ENCODE data around the gene CPNE5.
"Not testable (repeated sequence)": the region's sequence is repeated elsewhere in the genome, so short reads cannot be mapped to it uniquely, and the experiment has no call there.

The CPNE5 gene

GRCh38 chr6:36822506-36823269 is 16.6 kb downstream of the CPNE5 start:
- no peak overlapping the region for H3K4me3 ChIP-seq (ENCODE audit: low read length)
- no peak overlapping the region for H3K27ac ChIP-seq (ENCODE audit: low read depth, low read length)
- 81% methylated on average over 19 of the region's 19 CpGs for WGBS
- H3K27me3 ChIP-seq (ENCODE audit: insufficient read depth, low read length): no peaks in the 10 kb centered on the region
- H3K9ac ChIP-seq (ENCODE audit: low read depth, low read length): no peak overlapping the region
- H3K9me3 ChIP-seq (ENCODE audit: insufficient read depth, low read depth, low read length): no peaks in the 10 kb centered on the region
- H3K4me1 ChIP-seq (ENCODE audit: insufficient read depth, low read length): peaks cover 14% of the 10 kb centered on the region; the same call in 1 of the 2 replicates
- H3K36me3 ChIP-seq (ENCODE audit: insufficient read depth, low read length): no peaks in the 10 kb centered on the region

- no peak overlapping the region for H3K27ac ChIP-seq (ENCODE audit: low read depth, low read length)
- H3K4me3 ChIP-seq (ENCODE audit: low read length): no peak overlapping the region
- H3K36me3 ChIP-seq (ENCODE audit: insufficient read depth, low read length): no peaks in the 10 kb centered on the region
- no peaks in the 10 kb centered on the region for H3K9me3 ChIP-seq (ENCODE audit: insufficient read depth, low read depth, low read length)
- H3K9ac ChIP-seq (ENCODE audit: low read depth, low read length): no peak overlapping the region
- no peaks in the 10 kb centered on the region for H3K27me3 ChIP-seq (ENCODE audit: insufficient read depth, low read length)
- peaks cover 16% of the 10 kb centered on the region; the same call in 1 of the 2 replicates for H3K4me1 ChIP-seq (ENCODE audit: insufficient read depth, low read length)
- 84% methylated on average over 14 of the region's 14 CpGs for WGBS
Observed at GRCh38 chr6:36821581-36822335, 17.5 kb downstream of the CPNE5 start.

- no peak overlapping the region for H3K27ac ChIP-seq (ENCODE audit: low read depth, low read length)
- peaks cover 16% of the 10 kb centered on the region; the same call in 1 of the 2 replicates for H3K4me1 ChIP-seq (ENCODE audit: insufficient read depth, low read length)
- H3K27me3 ChIP-seq (ENCODE audit: insufficient read depth, low read length): no peaks in the 10 kb centered on the region
- H3K9me3 ChIP-seq (ENCODE audit: insufficient read depth, low read depth, low read length): no peaks in the 10 kb centered on the region
- 41% methylated on average over 12 of the region's 12 CpGs for WGBS
- no peak overlapping the region for H3K9ac ChIP-seq (ENCODE audit: low read depth, low read length)
- no peaks in the 10 kb centered on the region for H3K36me3 ChIP-seq (ENCODE audit: insufficient read depth, low read length)
- no peak overlapping the region for H3K4me3 ChIP-seq (ENCODE audit: low read length)
Observed at GRCh38 chr6:36820700-36821580, 18.3 kb downstream of the CPNE5 start.

GRCh38 chr6:36818756-36819155 is 20.5 kb downstream of the CPNE5 start:
- no peaks in the 10 kb centered on the region for H3K36me3 ChIP-seq (ENCODE audit: insufficient read depth, low read length)
- no peak overlapping the region for H3K9ac ChIP-seq (ENCODE audit: low read depth, low read length)
- H3K27me3 ChIP-seq (ENCODE audit: insufficient read depth, low read length): no peaks in the 10 kb centered on the region
- peaks cover 16% of the 10 kb centered on the region; the same call in 1 of the 2 replicates for H3K4me1 ChIP-seq (ENCODE audit: insufficient read depth, low read length)
- WGBS: 98% methylated on average over 4 of the region's 4 CpGs
- H3K4me3 ChIP-seq (ENCODE audit: low read length): no peak overlapping the region
- H3K9me3 ChIP-seq (ENCODE audit: insufficient read depth, low read depth, low read length): no peaks in the 10 kb centered on the region
- H3K27ac ChIP-seq (ENCODE audit: low read depth, low read length): no peak overlapping the region

GRCh38 chr6:36817847-36818246 is 21.4 kb downstream of the CPNE5 start:
- Histone ChIP-seq H3K4me3 (ENCODE audit: low read length) (no peak overlapping the region), H3K27ac (ENCODE audit: low read depth, low read length) (no peak overlapping the region), H3K27me3 (ENCODE audit: insufficient read depth, low read length) (no peaks in the 10 kb centered on the region), H3K36me3 (ENCODE audit: insufficient read depth, low read length) (no peaks in the 10 kb centered on the region), H3K9ac (ENCODE audit: low read depth, low read length) (no peak overlapping the region), H3K9me3 (ENCODE audit: insufficient read depth, low read depth, low read length) (no peaks in the 10 kb centered on the region), H3K4me1 (ENCODE audit: insufficient read depth, low read length) (peaks cover 16% of the 10 kb centered on the region; the same call in 1 of the 2 replicates)
- 54% methylated on average over 3 of the region's 3 CpGs for WGBS

GRCh38 chr6:36817176-36817817 is 21.9 kb downstream of the CPNE5 start:
- no peak overlapping the region for H3K9ac ChIP-seq (ENCODE audit: low read depth, low read length)
- WGBS: 89% methylated on average over 9 of the region's 9 CpGs
- no peak overlapping the region for H3K4me3 ChIP-seq (ENCODE audit: low read length)
- peaks cover 16% of the 10 kb centered on the region; the same call in 1 of the 2 replicates for H3K4me1 ChIP-seq (ENCODE audit: insufficient read depth, low read length)
- H3K9me3 ChIP-seq (ENCODE audit: insufficient read depth, low read depth, low read length): no peaks in the 10 kb centered on the region
- H3K36me3 ChIP-seq (ENCODE audit: insufficient read depth, low read length): no peaks in the 10 kb centered on the region
- no peak overlapping the region for H3K27ac ChIP-seq (ENCODE audit: low read depth, low read length)
- no peaks in the 10 kb centered on the region for H3K27me3 ChIP-seq (ENCODE audit: insufficient read depth, low read length)

- peaks cover 13% of the 10 kb centered on the region; the same call in 1 of the 2 replicates for H3K4me1 ChIP-seq (ENCODE audit: insufficient read depth, low read length)
- no peaks in the 10 kb centered on the region for H3K27me3 ChIP-seq (ENCODE audit: insufficient read depth, low read length)
- H3K9me3 ChIP-seq (ENCODE audit: insufficient read depth, low read depth, low read length): no peaks in the 10 kb centered on the region
- no peak overlapping the region for H3K4me3 ChIP-seq (ENCODE audit: low read length)
- no peak overlapping the region for H3K27ac ChIP-seq (ENCODE audit: low read depth, low read length)
- H3K36me3 ChIP-seq (ENCODE audit: insufficient read depth, low read length): no peaks in the 10 kb centered on the region
- no peak overlapping the region for H3K9ac ChIP-seq (ENCODE audit: low read depth, low read length)
- WGBS: 89% methylated on average over 7 of the region's 7 CpGs
Observed at GRCh38 chr6:36815962-36816735, 23.1 kb downstream of the CPNE5 start.

GRCh38 chr6:36814249-36814648 is 25.0 kb downstream of the CPNE5 start:
- Histone ChIP-seq H3K27me3 (ENCODE audit: insufficient read depth, low read length) (no peaks in the 10 kb centered on the region), H3K4me3 (ENCODE audit: low read length) (no peak overlapping the region), H3K9ac (ENCODE audit: low read depth, low read length) (no peak overlapping the region), H3K36me3 (ENCODE audit: insufficient read depth, low read length) (no peaks in the 10 kb centered on the region), H3K9me3 (ENCODE audit: insufficient read depth, low read depth, low read length) (no peaks in the 10 kb centered on the region), H3K4me1 (ENCODE audit: insufficient read depth, low read length) (peaks cover 6% of the 10 kb centered on the region; the same call in 1 of the 2 replicates), H3K27ac (ENCODE audit: low read depth, low read length) (no peak overlapping the region)
- WGBS: 93% methylated on average over 7 of the region's 7 CpGs

- no peaks in the 10 kb centered on the region for H3K9me3 ChIP-seq (ENCODE audit: insufficient read depth, low read depth, low read length)
Observed at GRCh38 chr6:36813526-36813925, 25.7 kb downstream of the CPNE5 start.

GRCh38 chr6:36813047-36813446 is 26.2 kb downstream of the CPNE5 start:
- not testable (repeated sequence) for H3K9ac ChIP-seq (ENCODE audit: low read depth, low read length); H3K27ac ChIP-seq (ENCODE audit: low read depth, low read length); H3K4me1 ChIP-seq (ENCODE audit: insufficient read depth, low read length); H3K36me3 ChIP-seq (ENCODE audit: insufficient read depth, low read length); H3K27me3 ChIP-seq (ENCODE audit: insufficient read depth, low read length); H3K4me3 ChIP-seq (ENCODE audit: low read length); H3K9me3 ChIP-seq (ENCODE audit: insufficient read depth, low read depth, low read length)
- WGBS: 87% methylated on average over 3 of the region's 3 CpGs

More at GRCh38 chr6:36813526-36813925, 25.7 kb downstream of the CPNE5 start:
- no peak overlapping the region for H3K9ac ChIP-seq (ENCODE audit: low read depth, low read length)
- WGBS: 64% methylated on average over 3 of the region's 3 CpGs
- no peak overlapping the region for H3K27ac ChIP-seq (ENCODE audit: low read depth, low read length)
- 0 out of 2 replicates have a peak, but pooled peaks cover under 1% of the 10 kb centered on the region for H3K27me3 ChIP-seq (ENCODE audit: insufficient read depth, low read length)
- peaks cover 6% of the 10 kb centered on the region; the same call in 1 of the 2 replicates for H3K4me1 ChIP-seq (ENCODE audit: insufficient read depth, low read length)
- H3K36me3 ChIP-seq (ENCODE audit: insufficient read depth, low read length): no peaks in the 10 kb centered on the region
- no peak overlapping the region for H3K4me3 ChIP-seq (ENCODE audit: low read length)
